HCT116 (cell line): ENCODE measurements around the gene MUSTN1. TPM values are rescaled to one million over a fixed set of nuclear protein-coding genes. Genes with fewer than 3 reads are reported as not detected.

Experiments used
- ATAC-seq: fragments of 200-7000 bp; cut with Tn5 transposase; 2 replicates; pipeline ENCODE4 v1.9.1; 2020; ENCODE audit warnings: mild to moderate bottlenecking, moderate library complexity
- BruUV-seq: library from RNA; stranded (reverse); fragments of 400-500 nt; replicated peaks from 2 replicates; lab custom pipeline; 2021; lab: Mats Ljungman, UMichigan
- CTCF ChIA-PET: fragments of 300-600 bp; sonication (Branson Sonifier 250); formaldehyde crosslinking; loops from one replicate; lab custom pipeline; 2021; ENCODE audit warnings: antibody characterized with exemption; lab: Charles Lee
- POLR2A ChIA-PET: fragments of 300-600, 350-600 bp; sonication (Branson Sonifier 250); formaldehyde crosslinking; loops from one replicate; lab custom pipeline; 2021; ENCODE audit warnings: antibody characterized with exemption; lab: Charles Lee
- RAD21 ChIA-PET, 2 experiments: fragments of 300-600 bp; sonication (Branson Sonifier 250); formaldehyde crosslinking; loops; one replicate each; lab custom pipeline; 2023; ENCODE audit warnings: low total read pairs in 2 of 2; ENCODE audit not compliant: uncharacterized antibody in 2 of 2, unreplicated experiment in 2 of 2, low non-redundant PET in 1 of 2; lab: Charles Lee
- DNase-seq: peaks from one replicate; pipeline ENCODE4 v3.0.0-alpha.2; 2010; ENCODE audit warnings: low read depth, low spot score
- H2AFZ ChIP-seq: fragments of 200-600 bp; shearing (Covaris generic), sonication (generic); 2 replicates; pipeline ENCODE4 v1.6.1; 2017; ENCODE audit warnings: low read depth, mixed run types, mixed read lengths, antibody characterized with exemption, low read length; ENCODE audit not compliant: poor library complexity, severe bottlenecking
- H3K27ac ChIP-seq: 2 replicates; pipeline ENCODE4 v1.5.1; 2012; ENCODE audit warnings: low read depth, low read length
- H3K27me3 ChIP-seq: fragments of 200-600 bp; sonication (generic); 2 replicates; pipeline ENCODE4 v1.6.1; 2016; ENCODE audit warnings: mixed run types, low read length, mixed read lengths; ENCODE audit not compliant: insufficient read depth
- H3K36me3 ChIP-seq, 2 experiments: fragments of 200-500 bp in 1 of 2; fragments of 200-600 bp in 1 of 2; sonication (Bioruptor generic) in 1 of 2; sonication (generic) in 1 of 2; 2 replicates each; pipeline versions ENCODE4 v1.5.1 to v1.6.1; 2014 to 2016; ENCODE audit warnings: low read length in 2 of 2, inconsistent platforms in 1 of 2, mixed read lengths in 1 of 2, mixed run types in 1 of 2; ENCODE audit not compliant: insufficient read depth in 2 of 2, control insufficient read depth in 1 of 2
- H3K4me1 ChIP-seq, 2 experiments: fragments of 200-600 bp in 1 of 2; sonication (generic) in 1 of 2; 2 replicates each; pipeline versions ENCODE4 v1.5.1 to v1.6.1; 2012 to 2017; ENCODE audit warnings: low read length in 2 of 2, inconsistent platforms in 1 of 2, mild to moderate bottlenecking in 1 of 2, mixed read lengths in 1 of 2, mixed run types in 1 of 2, moderate library complexity in 1 of 2; ENCODE audit not compliant: insufficient read depth in 2 of 2, control insufficient read depth in 1 of 2
- H3K4me2 ChIP-seq: fragments of 200-600 bp; sonication (generic); 2 replicates; pipeline ENCODE4 v1.6.1; 2017; ENCODE audit warnings: mixed run types, low read length, mixed read lengths
- H3K4me3 ChIP-seq, 2 experiments: fragments of 200-600 bp in 1 of 2; sonication (generic) in 1 of 2; replicated peaks in 1 of 2; 2 replicates each; pipeline ENCODE4 v1.5.1; 2011 to 2016; ENCODE audit warnings: low read length in 2 of 2, control low read depth in 1 of 2, low read depth in 1 of 2, mild to moderate bottlenecking in 1 of 2, mixed read lengths in 1 of 2, mixed run types in 1 of 2
- H3K79me2 ChIP-seq: fragments of 200-600 bp; sonication (generic); 2 replicates; pipeline ENCODE4 v1.6.1; 2017; ENCODE audit warnings: mild to moderate bottlenecking, mixed run types, low read length, moderate library complexity, mixed read lengths; ENCODE audit not compliant: insufficient read depth
- H3K9ac ChIP-seq: fragments of 200-600 bp; sonication (generic); 2 replicates; pipeline ENCODE4 v1.6.1; 2016; ENCODE audit warnings: low read length, mixed read lengths
- H3K9me2 ChIP-seq: fragments of 200-600 bp; sonication (generic), shearing (Covaris generic); 2 replicates; pipeline ENCODE4 v1.6.1; 2017; ENCODE audit warnings: mixed run types, mild to moderate bottlenecking, moderate library complexity; ENCODE audit not compliant: insufficient read depth
- H3K9me3 ChIP-seq, 2 experiments: fragments of 200-500 bp in 1 of 2; fragments of 200-600 bp in 1 of 2; sonication (Bioruptor generic) in 1 of 2; sonication (generic) in 1 of 2; 2 replicates each; pipeline ENCODE4 v1.6.1; 2014 to 2017; ENCODE audit warnings: low read length in 2 of 2, mixed read lengths in 2 of 2, inconsistent platforms in 1 of 2, low read depth in 1 of 2, mild to moderate bottlenecking in 1 of 2, mixed run types in 1 of 2, moderate library complexity in 1 of 2; ENCODE audit not compliant: control insufficient read depth in 1 of 2, insufficient read depth in 1 of 2
- H4K20me1 ChIP-seq: fragments of 200-600 bp; sonication (generic), shearing (Covaris generic); 2 replicates; pipeline ENCODE4 v1.6.1; 2017; ENCODE audit warnings: mixed run types, mild to moderate bottlenecking, moderate library complexity; ENCODE audit not compliant: insufficient read depth
- ATF3 ChIP-seq: IDR thresholded peaks from 2 replicates; pipeline ENCODE4 v1.6.1; 2012
- EZH2 ChIP-seq: fragments of 200-600 bp; sonication (generic); IDR thresholded peaks from 2 replicates; pipeline ENCODE4 v1.6.1; 2017; ENCODE audit warnings: antibody characterized with exemption, mixed run types
- POLR2A ChIP-seq: IDR thresholded peaks from 2 replicates; pipeline ENCODE4 v1.7.0; 2011; ENCODE audit warnings: borderline replicate concordance; ENCODE audit not compliant: insufficient read depth, insufficient read length; ENCODE audit errors: extremely low read depth
- REST ChIP-seq: IDR thresholded peaks from 2 replicates; pipeline ENCODE4 v1.6.1; 2012; ENCODE audit warnings: low read depth
- SIN3A ChIP-seq: IDR thresholded peaks from 2 replicates; pipeline ENCODE4 v1.6.1; 2012; ENCODE audit warnings: low read depth
- SRF ChIP-seq: IDR thresholded peaks from 2 replicates; pipeline ENCODE4 v1.6.1; 2012; ENCODE audit warnings: low read depth
- ZBTB33 ChIP-seq: IDR thresholded peaks from 2 replicates; pipeline ENCODE4 v1.6.1; 2011; ENCODE audit warnings: mild to moderate bottlenecking, low read length, moderate library complexity; ENCODE audit not compliant: insufficient replicate concordance; ENCODE audit errors: extremely low read depth
- ZNF274 ChIP-seq: fragments of 200-500 bp; sonication (Bioruptor generic); IDR thresholded peaks from 2 replicates; pipeline ENCODE4 v1.6.1; 2014; ENCODE audit warnings: mild to moderate bottlenecking, low read depth, low read length, inconsistent platforms
- intact Hi-C: fragments of 100-400 bp; cut with micrococcal nuclease; formaldehyde crosslinking; loops from 2 replicates; pipeline ENCODE4 v1.10.0; 2022
- total RNA-seq: library from RNA; stranded (reverse); gene quantifications from one replicate; pipeline ENCODE4 v1.2.1, GENCODE V29; 2021; ENCODE audit not compliant: unreplicated experiment

Gene MUSTN1
- total RNA-seq, 1 experiment from 2014 or later, result 0.44 TPM

- no peak overlapping the region for H2AFZ ChIP-seq
- no peaks in the 10 kb centered on the region for H3K4me1 ChIP-seq
- RAD21 ChIA-PET, result no interaction called here
- no peaks in the 10 kb centered on the region for H3K27me3 ChIP-seq
- no peak overlapping the region for H3K4me3 ChIP-seq
- no peaks in the 10 kb centered on the region for H3K36me3 ChIP-seq
- intact Hi-C loops, result no loop called here
- ATAC-seq, result no peak
- DNase-seq, result no peak
- POLR2A ChIA-PET, result no interaction called here
- no TSS peak for BruUV-seq
- H3K79me2 ChIP-seq, result no peaks in the 10 kb centered on the region
- H3K9ac ChIP-seq, result no peak overlapping the region
- no peaks in the 10 kb centered on the region for H4K20me1 ChIP-seq
- CTCF ChIA-PET, result interaction anchor here (1.4 kb wide), 1 partner anchor 11 kb away, joined by 4 read pairs; no protein-coding TSS in a partner anchor
- no peaks in the 10 kb centered on the region for H3K9me2 ChIP-seq
- no peak overlapping the region for H3K4me2 ChIP-seq
- TF ChIP-seq ZNF274 (no peak), SRF (no peak), ATF3 (no peak), EZH2 (no peak)
- TF ChIP-seq, all 23 proteins: peak for 0
- no peaks in the 10 kb centered on the region for H3K9me3 ChIP-seq
- H3K27ac ChIP-seq, result no peak overlapping the region
Observed at GRCh38 chr3:52809149-52809548, 25.7 kb downstream of the MUSTN1 start.

- H3K27me3 ChIP-seq, result no peaks in the 10 kb centered on the region
- TF ChIP-seq ZBTB33 (no peak), REST (no peak), POLR2A (no peak), SRF (no peak), SIN3A (no peak)
- ATAC-seq, result no peak
- intact Hi-C loops, result no loop called here
- CTCF ChIA-PET, result no interaction called here
- no peaks in the 10 kb centered on the region for H3K79me2 ChIP-seq
- RAD21 ChIA-PET, result no interaction called here
- no peaks in the 10 kb centered on the region for H3K4me1 ChIP-seq
- H3K4me3 ChIP-seq, result no peak overlapping the region
- no peaks in the 10 kb centered on the region for H3K36me3 ChIP-seq
- H3K27ac ChIP-seq, result no peak overlapping the region
- H4K20me1 ChIP-seq, result no peaks in the 10 kb centered on the region
- H3K9me3 ChIP-seq, result no peaks in the 10 kb centered on the region
- no peaks in the 10 kb centered on the region for H3K9me2 ChIP-seq
- BruUV-seq, result no TSS peak
- no peak overlapping the region for H3K9ac ChIP-seq
- POLR2A ChIA-PET, result no interaction called here
- H3K4me2 ChIP-seq, result no peak overlapping the region
- DNase-seq, result no peak
- H2AFZ ChIP-seq, result no peak overlapping the region
Observed at GRCh38 chr3:52805270-52806039, 29.4 kb downstream of the MUSTN1 start.
